ENCODE results near the gene TYMS.

DNA sequence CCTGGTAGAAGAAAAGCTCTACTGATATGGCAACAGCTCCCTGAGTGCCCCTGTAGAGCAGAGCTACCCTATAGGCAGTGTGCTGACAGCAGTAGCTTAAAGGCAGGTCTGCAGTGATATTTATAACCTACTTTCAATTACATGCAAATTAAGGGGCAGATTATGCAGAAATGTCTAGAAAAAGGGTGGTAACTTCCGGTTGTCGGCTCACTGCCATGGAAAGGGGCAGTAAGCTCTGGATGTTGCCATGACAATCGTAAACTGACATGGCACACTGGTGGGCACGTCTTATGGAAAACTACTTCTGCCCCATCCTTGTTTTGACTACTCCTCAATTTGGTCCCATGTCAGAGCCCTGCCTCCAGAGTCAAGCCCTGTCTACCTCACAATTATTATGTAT lies 2.9 kb upstream of the TYMS start:
- TF ChIP-seq, protein P1, sequence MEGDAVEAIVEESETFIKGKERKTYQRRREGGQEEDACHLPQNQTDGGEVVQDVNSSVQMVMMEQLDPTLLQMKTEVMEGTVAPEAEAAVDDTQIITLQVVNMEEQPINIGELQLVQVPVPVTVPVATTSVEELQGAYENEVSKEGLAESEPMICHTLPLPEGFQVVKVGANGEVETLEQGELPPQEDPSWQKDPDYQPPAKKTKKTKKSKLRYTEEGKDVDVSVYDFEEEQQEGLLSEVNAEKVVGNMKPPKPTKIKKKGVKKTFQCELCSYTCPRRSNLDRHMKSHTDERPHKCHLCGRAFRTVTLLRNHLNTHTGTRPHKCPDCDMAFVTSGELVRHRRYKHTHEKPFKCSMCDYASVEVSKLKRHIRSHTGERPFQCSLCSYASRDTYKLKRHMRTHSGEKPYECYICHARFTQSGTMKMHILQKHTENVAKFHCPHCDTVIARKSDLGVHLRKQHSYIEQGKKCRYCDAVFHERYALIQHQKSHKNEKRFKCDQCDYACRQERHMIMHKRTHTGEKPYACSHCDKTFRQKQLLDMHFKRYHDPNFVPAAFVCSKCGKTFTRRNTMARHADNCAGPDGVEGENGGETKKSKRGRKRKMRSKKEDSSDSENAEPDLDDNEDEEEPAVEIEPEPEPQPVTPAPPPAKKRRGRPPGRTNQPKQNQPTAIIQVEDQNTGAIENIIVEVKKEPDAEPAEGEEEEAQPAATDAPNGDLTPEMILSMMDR (IDR thresholded peaks at IDR 0.05): no peak
- TF ChIP-seq POLR2A (IDR thresholded peaks at IDR 0.05): no peak
